GM10248 (cell line): ENCODE measurements around the gene GPR39.

Experiments
- CTCF ChIA-PET: fragments of 300-600 bp; sonication (Branson Sonifier 250); formaldehyde crosslinking; extraction: SDS; loops from one replicate; lab custom pipeline; 2021; ENCODE audit warnings: antibody characterized with exemption; lab: Yijun Ruan, JAX
- POLR2A ChIA-PET: fragments of 350-650 bp; sonication (Branson Sonifier 250); formaldehyde crosslinking; extraction: SDS; loops from one replicate; lab custom pipeline; 2020; ENCODE audit warnings: antibody characterized with exemption; lab: Yijun Ruan, JAX
- DNase-seq: peaks from one replicate; pipeline ENCODE4 v3.0.0; 2012; ENCODE audit errors: extremely low spot score
- CTCF ChIP-seq: IDR thresholded peaks from 2 replicates; pipeline ENCODE4 v1.5.1; 2012; ENCODE audit warnings: mild to moderate bottlenecking, low read depth; ENCODE audit errors: extremely low read depth, missing control alignments, control extremely low read depth

GPR39 gene

GRCh38 chr2:132374961-132375360 lies 41.6 kb upstream of the GPR39 start:
- TF ChIP-seq CTCF = no peak
- CTCF ChIA-PET = no interaction called here
- POLR2A ChIA-PET = no interaction called here
- DNase-seq = no peak

- TF ChIP-seq CTCF = no peak
- ChIA-PET CTCF (no interaction called here), POLR2A (no interaction called here)
- DNase-seq = no peak
Observed at GRCh38 chr2:132381376-132381775, 35.2 kb upstream of the GPR39 start.

GRCh38 chr2:132383956-132384355 lies 32.6 kb upstream of the GPR39 start:
- POLR2A ChIA-PET = no interaction called here
- TF ChIP-seq CTCF = no peak
- DNase-seq = no peak
- CTCF ChIA-PET = no interaction called here

DNA sequence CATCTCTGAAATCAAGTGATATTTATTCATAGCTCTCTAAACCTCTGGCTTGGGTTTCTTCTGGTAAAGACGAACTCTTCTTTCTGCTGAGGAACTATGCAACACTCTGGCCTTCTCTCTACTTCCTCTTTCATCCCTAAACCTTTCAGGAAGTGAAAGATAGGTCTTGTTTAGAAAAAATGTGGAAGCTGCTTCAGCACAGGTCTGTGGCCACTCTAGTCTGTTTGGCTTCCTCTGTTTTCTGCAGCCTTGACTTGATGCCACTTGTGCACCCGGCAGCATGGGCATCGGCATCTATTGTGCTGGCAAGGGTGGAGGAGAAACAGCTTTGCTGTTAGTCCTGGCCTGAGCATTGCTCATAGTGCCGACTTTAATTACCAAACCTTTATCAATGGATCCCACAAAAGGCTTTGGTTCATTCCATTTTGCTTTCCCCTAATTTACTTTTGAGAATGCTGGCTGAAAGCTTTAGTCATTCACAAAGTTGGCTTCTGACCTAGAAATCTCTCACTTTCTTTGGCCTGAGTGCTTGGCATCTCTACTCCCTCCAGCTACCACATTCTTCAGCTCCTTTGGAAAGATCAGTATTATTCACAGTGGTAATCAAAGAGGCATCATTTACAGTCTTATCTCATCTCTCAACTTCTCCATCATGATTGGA lies 32.0 kb upstream of the GPR39 start:
- TF ChIP-seq CTCF = no peak
- no peak for DNase-seq
- POLR2A ChIA-PET = no interaction called here
- CTCF ChIA-PET = no interaction called here

- TF ChIP-seq CTCF = no peak
- ChIA-PET CTCF (no interaction called here), POLR2A (no interaction called here)
Observed at GRCh38 chr2:132387126-132387525, 29.5 kb upstream of the GPR39 start.

DNA sequence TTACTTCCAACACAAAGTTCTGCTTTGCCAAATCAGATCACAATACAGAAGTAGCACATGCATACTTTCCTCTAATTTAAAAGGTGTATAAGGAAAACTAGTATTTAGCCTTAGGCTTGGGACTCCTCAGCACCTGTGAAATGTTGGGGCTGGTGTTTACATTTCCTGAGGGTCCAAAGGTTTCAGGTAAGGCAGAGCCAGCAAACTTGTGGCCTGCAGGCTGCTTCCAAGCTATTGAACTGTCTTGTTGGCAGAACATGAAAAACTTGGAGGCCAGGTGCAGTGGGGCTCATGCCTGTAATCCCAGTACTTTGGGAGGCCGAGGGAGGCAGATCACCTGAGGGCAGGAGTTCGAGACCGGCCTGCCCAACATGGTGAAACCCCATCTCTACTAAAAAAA lies 26.5 kb upstream of the GPR39 start:
- TF ChIP-seq CTCF = no peak
- ChIA-PET POLR2A (no interaction called here), CTCF (no interaction called here)
- no peak for DNase-seq

More at GRCh38 chr2:132387126-132387525, 29.5 kb upstream of the GPR39 start:
- DNase-seq = no peak
